ENCODE results near the gene TOMM70. TPM values are rescaled to one million over a fixed set of nuclear protein-coding genes. Genes with fewer than 3 reads are reported as not detected.

TOMM70 gene
- total RNA-seq, 2 experiments from 2014 or later: 41.2 to 54.5 TPM

DNA sequence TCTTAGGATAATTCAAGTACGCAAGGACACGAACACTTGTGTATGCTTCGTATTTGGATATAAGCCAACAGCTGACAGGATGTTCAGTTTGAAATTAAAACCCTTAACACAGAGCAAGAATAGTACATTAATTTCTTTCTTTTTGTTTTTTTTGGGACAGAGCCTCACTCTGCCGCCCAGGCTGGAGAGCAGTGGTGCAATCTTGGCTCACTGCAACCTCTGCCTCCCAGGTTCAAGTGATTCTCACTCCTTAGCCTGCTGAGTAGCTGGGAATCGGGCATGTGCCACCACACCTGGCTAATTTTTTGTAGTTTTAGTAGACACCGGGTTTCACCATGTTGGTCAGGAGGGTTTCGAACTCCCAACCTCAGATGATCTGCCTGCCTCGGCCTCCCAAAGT lies 32.4 kb downstream of the TOMM70 start:
- DNase-seq (ENCODE audit: low spot score): no peak
- Histone ChIP-seq H3K4me1 (ENCODE audit: insufficient read depth, low read length, poor library complexity, severe bottlenecking) (no peaks in the 10 kb centered on the region), H3K27ac (ENCODE audit: low read depth, low read length, poor library complexity, severe bottlenecking) (no peak overlapping the region), H4K20me1 (ENCODE audit: insufficient read depth, low read length) (no peaks in the 10 kb centered on the region), H2AFZ (ENCODE audit: low read length) (no peak overlapping the region), H3K4me3 (ENCODE audit: low read depth, low read length, poor library complexity, severe bottlenecking) (no peak overlapping the region), H3K36me3 (ENCODE audit: insufficient read depth, low read length) (peaks cover 98% of the 10 kb centered on the region), H3K9me3 (ENCODE audit: low read length) (no peaks in the 10 kb centered on the region), H3K79me2 (ENCODE audit: insufficient read depth, low read depth, low read length) (no peaks in the 10 kb centered on the region), H3K4me2 (ENCODE audit: low read length) (no peak overlapping the region), H3K9me2 (ENCODE audit: insufficient read depth, low read length) (no peaks in the 10 kb centered on the region)
- ChIA-PET CTCF (ENCODE audit: unreplicated experiment) (no interaction called here), POLR2A (interaction anchor here (1.1 to 1.6 kb wide), 2 partner anchors 25 to 30 kb away, joined by 3 to 4 read pairs; no protein-coding TSS in a partner anchor)
- BruUV-seq (replicated peaks): no TSS peak
- intact Hi-C loops (cut with micrococcal nuclease; ENCODE audit: unreplicated experiment): no loop called here
- TF ChIP-seq, protein P1, sequence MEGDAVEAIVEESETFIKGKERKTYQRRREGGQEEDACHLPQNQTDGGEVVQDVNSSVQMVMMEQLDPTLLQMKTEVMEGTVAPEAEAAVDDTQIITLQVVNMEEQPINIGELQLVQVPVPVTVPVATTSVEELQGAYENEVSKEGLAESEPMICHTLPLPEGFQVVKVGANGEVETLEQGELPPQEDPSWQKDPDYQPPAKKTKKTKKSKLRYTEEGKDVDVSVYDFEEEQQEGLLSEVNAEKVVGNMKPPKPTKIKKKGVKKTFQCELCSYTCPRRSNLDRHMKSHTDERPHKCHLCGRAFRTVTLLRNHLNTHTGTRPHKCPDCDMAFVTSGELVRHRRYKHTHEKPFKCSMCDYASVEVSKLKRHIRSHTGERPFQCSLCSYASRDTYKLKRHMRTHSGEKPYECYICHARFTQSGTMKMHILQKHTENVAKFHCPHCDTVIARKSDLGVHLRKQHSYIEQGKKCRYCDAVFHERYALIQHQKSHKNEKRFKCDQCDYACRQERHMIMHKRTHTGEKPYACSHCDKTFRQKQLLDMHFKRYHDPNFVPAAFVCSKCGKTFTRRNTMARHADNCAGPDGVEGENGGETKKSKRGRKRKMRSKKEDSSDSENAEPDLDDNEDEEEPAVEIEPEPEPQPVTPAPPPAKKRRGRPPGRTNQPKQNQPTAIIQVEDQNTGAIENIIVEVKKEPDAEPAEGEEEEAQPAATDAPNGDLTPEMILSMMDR (conservative IDR thresholded peaks at IDR 0.05; ENCODE audit: low read length): no peak
- TF ChIP-seq EZH2phosphoT487 (IDR thresholded peaks at IDR 0.05; ENCODE audit: borderline replicate concordance, low read depth, low read length): no peak

DNA sequence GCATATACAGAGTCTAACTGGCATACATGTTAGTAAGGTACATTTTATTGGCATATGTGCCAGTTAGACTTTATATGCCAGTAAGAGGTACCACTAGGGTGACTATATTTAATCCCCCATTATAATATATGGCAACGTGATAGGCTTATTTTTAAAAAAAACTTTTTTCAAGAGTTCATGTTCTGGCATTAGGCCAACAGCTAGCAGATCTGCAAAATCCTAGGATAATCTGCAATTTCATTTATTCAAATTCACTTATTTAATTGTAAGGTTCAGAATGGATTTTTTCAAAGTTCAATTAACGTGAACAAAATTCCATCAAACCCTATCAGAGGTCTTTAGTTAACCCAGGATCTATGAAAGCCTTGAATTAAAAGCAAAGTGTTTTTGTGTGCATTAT lies 34.5 kb downstream of the TOMM70 start:
- no peaks in the 10 kb centered on the region for H3K4me1 ChIP-seq (ENCODE audit: insufficient read depth, low read length, poor library complexity, severe bottlenecking)
- no peak overlapping the region for H3K4me2 ChIP-seq (ENCODE audit: low read length)
- H3K9me3 ChIP-seq (ENCODE audit: low read length): no peaks in the 10 kb centered on the region
- CTCF ChIA-PET (ENCODE audit: unreplicated experiment): no interaction called here
- H3K79me2 ChIP-seq (ENCODE audit: insufficient read depth, low read depth, low read length): no peaks in the 10 kb centered on the region
- H3K4me3 ChIP-seq (ENCODE audit: low read depth, low read length, poor library complexity, severe bottlenecking): no peak overlapping the region
- intact Hi-C loops (cut with micrococcal nuclease; ENCODE audit: unreplicated experiment): no loop called here
- H4K20me1 ChIP-seq (ENCODE audit: insufficient read depth, low read length): no peaks in the 10 kb centered on the region
- no peak overlapping the region for H2AFZ ChIP-seq (ENCODE audit: low read length)
- H3K9me2 ChIP-seq (ENCODE audit: insufficient read depth, low read length): no peaks in the 10 kb centered on the region
- BruUV-seq (replicated peaks): no TSS peak
- TF ChIP-seq EZH2phosphoT487 (IDR thresholded peaks at IDR 0.05; ENCODE audit: borderline replicate concordance, low read depth, low read length): no peak
- no peak overlapping the region for H3K27ac ChIP-seq (ENCODE audit: low read depth, low read length, poor library complexity, severe bottlenecking)
- DNase-seq (ENCODE audit: low spot score): no peak
- H3K36me3 ChIP-seq (ENCODE audit: insufficient read depth, low read length): peaks cover 100% of the 10 kb centered on the region
- POLR2A ChIA-PET: interaction anchor here (0.6 to 2.6 kb wide), 4 partner anchors 9 to 35 kb away, joined by 3 to 12 read pairs (median 4); partner anchors contain the start of genes LNP1 and NIT2

DNA sequence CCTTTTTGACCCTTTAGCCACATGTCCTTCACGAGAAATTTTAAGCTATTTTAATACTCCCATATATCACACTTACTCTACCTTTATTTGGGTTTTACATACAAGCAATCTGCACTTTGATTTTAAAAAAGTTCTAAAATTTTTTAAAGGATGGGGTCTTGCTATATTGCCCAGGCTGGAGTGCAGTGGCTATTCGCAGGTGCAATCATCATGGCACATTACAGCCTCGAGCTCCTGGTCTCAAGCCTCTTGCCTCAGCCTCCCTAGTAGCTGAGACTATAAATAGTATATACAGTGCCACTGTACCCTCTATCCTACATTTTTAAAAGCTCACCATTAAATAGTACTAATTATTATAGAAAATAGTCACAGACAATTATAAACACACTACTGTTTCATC lies 36.5 kb downstream of the TOMM70 start:
- Histone ChIP-seq H3K79me2 (ENCODE audit: insufficient read depth, low read depth, low read length) (no peaks in the 10 kb centered on the region), H3K9me3 (ENCODE audit: low read length) (no peaks in the 10 kb centered on the region), H3K4me3 (ENCODE audit: low read depth, low read length, poor library complexity, severe bottlenecking) (no peak overlapping the region), H4K20me1 (ENCODE audit: insufficient read depth, low read length) (no peaks in the 10 kb centered on the region), H2AFZ (ENCODE audit: low read length) (no peak overlapping the region), H3K4me2 (ENCODE audit: low read length) (no peak overlapping the region), H3K36me3 (ENCODE audit: insufficient read depth, low read length) (peaks cover 97% of the 10 kb centered on the region), H3K9me2 (ENCODE audit: insufficient read depth, low read length) (no peaks in the 10 kb centered on the region), H3K27ac (ENCODE audit: low read depth, low read length, poor library complexity, severe bottlenecking) (no peak overlapping the region), H3K4me1 (ENCODE audit: insufficient read depth, low read length, poor library complexity, severe bottlenecking) (no peaks in the 10 kb centered on the region)
- no peak for DNase-seq (ENCODE audit: low spot score)
- TF ChIP-seq EZH2phosphoT487 (IDR thresholded peaks at IDR 0.05; ENCODE audit: borderline replicate concordance, low read depth, low read length): no peak
- TF ChIP-seq, protein P1 (conservative IDR thresholded peaks at IDR 0.05; ENCODE audit: low read length): no peak
- POLR2A ChIA-PET: interaction anchor here (0.6 to 2.6 kb wide), 4 partner anchors 11 to 38 kb away, joined by 3 to 12 read pairs (median 4); no protein-coding TSS in a partner anchor
- CTCF ChIA-PET (ENCODE audit: unreplicated experiment): no interaction called here
- BruUV-seq (replicated peaks): no TSS peak
- intact Hi-C loops (cut with micrococcal nuclease; ENCODE audit: unreplicated experiment): no loop called here

Data from OCI-LY7 (cell line).